Neuronal stem cell (in vitro differentiated cells): ENCODE data around the gene SNRNP48.

Source experiments
- DNase-seq: peaks from one replicate; pipeline ENCODE4 v3.0.0-alpha.2; 2013; ENCODE audit warnings: low spot score
- H2AFZ ChIP-seq: one replicate; pipeline ENCODE4 v1.6.1; 2013; ENCODE audit warnings: mild to moderate bottlenecking, low read length, inconsistent platforms
- H2AK5ac ChIP-seq: 2 replicates; pipeline ENCODE4 v1.6.1; 2013; ENCODE audit warnings: low read depth, mild to moderate bottlenecking, inconsistent platforms, low read length, moderate library complexity, mixed read lengths
- H2BK120ac ChIP-seq: 2 replicates; pipeline ENCODE4 v1.6.1; 2013; ENCODE audit warnings: low read depth, mild to moderate bottlenecking, inconsistent platforms, low read length, moderate library complexity, mixed read lengths
- H2BK12ac ChIP-seq: one replicate; pipeline ENCODE4 v1.6.1; 2013; ENCODE audit warnings: low read length, inconsistent platforms
- H2BK15ac ChIP-seq: 2 replicates; pipeline ENCODE4 v1.6.1; 2013; ENCODE audit warnings: mild to moderate bottlenecking, low read length, inconsistent platforms, mixed read lengths
- H2BK5ac ChIP-seq: one replicate; pipeline ENCODE4 v1.6.1; 2013; ENCODE audit warnings: inconsistent platforms, mild to moderate bottlenecking, low read length, moderate library complexity
- H3K14ac ChIP-seq: one replicate; pipeline ENCODE4 v1.6.1; 2013; ENCODE audit warnings: low read length, inconsistent platforms
- H3K18ac ChIP-seq: 2 replicates; pipeline ENCODE4 v1.6.1; 2013; ENCODE audit warnings: low read length, inconsistent platforms
- H3K23ac ChIP-seq: 2 replicates; pipeline ENCODE4 v1.6.1; 2013; ENCODE audit warnings: low read depth, mild to moderate bottlenecking, mixed read lengths, low read length, inconsistent platforms; ENCODE audit not compliant: poor library complexity
- H3K27ac ChIP-seq: replicated peaks from 3 replicates; pipeline ENCODE4 v1.5.1; 2013; ENCODE audit warnings: low read length, inconsistent platforms
- H3K27me3 ChIP-seq, 3 experiments: 2 replicates each; pipeline ENCODE4 v1.6.1; 2013; ENCODE audit warnings: low read length in 3 of 3, mild to moderate bottlenecking in 2 of 3, inconsistent platforms in 1 of 3, low read depth in 1 of 3, mixed read lengths in 1 of 3, moderate library complexity in 1 of 3; ENCODE audit not compliant: control insufficient read depth in 3 of 3, insufficient read depth in 3 of 3
- H3K36me3 ChIP-seq, 2 donors: replicated peaks in 1 of 2; 2 replicates each; pipeline ENCODE4 v1.6.1; 2013; ENCODE audit warnings: low read length in 2 of 2; ENCODE audit not compliant: control insufficient read depth in 2 of 2, insufficient read depth in 2 of 2
- H3K4ac ChIP-seq: 2 replicates; pipeline ENCODE4 v1.6.1; 2013; ENCODE audit warnings: inconsistent platforms, mild to moderate bottlenecking, low read length, moderate library complexity
- H3K4me1 ChIP-seq, 2 donors: 1 replicate in 1 of 2; 2 replicates in 1 of 2; pipeline ENCODE4 v1.6.1; 2013; ENCODE audit warnings: low read length in 2 of 2, low read depth in 1 of 2; ENCODE audit not compliant: control insufficient read depth in 2 of 2, insufficient read depth in 1 of 2
- H3K4me2 ChIP-seq: one replicate; pipeline ENCODE4 v1.6.1; 2013; ENCODE audit warnings: mild to moderate bottlenecking, low read length, inconsistent platforms; ENCODE audit not compliant: insufficient read depth, poor library complexity, severe bottlenecking
- H3K4me3 ChIP-seq, 2 donors: 2 replicates each; pipeline ENCODE4 v1.5.1; 2013; ENCODE audit warnings: low read length in 2 of 2, mild to moderate bottlenecking in 2 of 2, inconsistent platforms in 1 of 2, moderate library complexity in 1 of 2
- H3K79me1 ChIP-seq: one replicate; pipeline ENCODE4 v1.6.1; 2013; ENCODE audit warnings: low read depth, mild to moderate bottlenecking, inconsistent platforms, low read length, moderate library complexity
- H3K9ac ChIP-seq: one replicate; pipeline ENCODE4 v1.6.1; 2013; ENCODE audit warnings: mild to moderate bottlenecking, low read depth, low read length, inconsistent platforms; ENCODE audit not compliant: poor library complexity
- H3K9me3 ChIP-seq, 2 donors: replicated peaks in 1 of 2; 2 replicates each; pipeline versions ENCODE3 to v1.6.1; 2013; ENCODE audit warnings: low read length in 2 of 2, mild to moderate bottlenecking in 2 of 2, inconsistent platforms in 1 of 2, low read depth in 1 of 2, mixed read lengths in 1 of 2, moderate library complexity in 1 of 2; ENCODE audit not compliant: control insufficient read depth in 2 of 2, insufficient read depth in 1 of 2
- H4K8ac ChIP-seq: one replicate; pipeline ENCODE4 v1.6.1; 2013; ENCODE audit warnings: low read depth, mild to moderate bottlenecking, inconsistent platforms, low read length, moderate library complexity
- H4K91ac ChIP-seq: one replicate; pipeline ENCODE4 v1.6.1; 2013; ENCODE audit warnings: low read length, low read depth, mild to moderate bottlenecking, inconsistent platforms; ENCODE audit not compliant: poor library complexity
- WGBS, 2 donors: extraction: QIAGEN DNeasy Blood & Tissue Kit; methylation state at CpG; one replicate each; pipeline ENCODE4 v1.1.7; 2013; ENCODE audit warnings: missing lambda C conversion rate in 2 of 2, mixed read lengths in 1 of 2; ENCODE audit not compliant: insufficient read length in 2 of 2, insufficient replicate concordance in 1 of 2; ENCODE audit errors: extremely low coverage in 2 of 2; 5-methylcytosine and 5-hydroxymethylcytosine counted together

Gene SNRNP48

DNA sequence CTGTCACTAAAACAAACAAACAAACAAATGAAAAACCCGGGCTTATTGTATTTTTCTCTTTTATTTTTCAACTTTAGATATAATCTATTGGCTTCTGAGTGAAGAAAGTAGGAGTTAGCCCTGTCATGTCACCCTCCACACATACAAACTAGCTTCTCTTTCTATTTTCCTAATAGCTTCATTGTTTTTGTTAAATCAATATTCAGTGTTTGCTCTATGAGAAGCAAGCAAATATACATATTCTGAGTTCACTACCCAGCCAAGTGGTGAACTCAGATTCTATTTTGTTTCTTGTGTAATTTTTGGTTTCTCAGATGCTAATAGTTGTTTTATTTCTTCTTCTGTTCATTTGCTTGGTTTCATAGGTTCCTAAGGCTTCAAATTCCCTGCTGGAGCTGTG, 66.4 kb downstream of the SNRNP48 start:
- H4K91ac ChIP-seq: no peak overlapping the region
- H3K9me3 ChIP-seq: no peaks in the 10 kb centered on the region
- H2AK5ac ChIP-seq: no peak overlapping the region
- H4K8ac ChIP-seq: no peak overlapping the region
- H3K4me2 ChIP-seq: no peak overlapping the region
- H2BK5ac ChIP-seq: no peak overlapping the region
- H3K36me3 ChIP-seq: no peaks in the 10 kb centered on the region
- H3K14ac ChIP-seq: no peak overlapping the region
- no peak overlapping the region for H2BK120ac ChIP-seq
- no peaks in the 10 kb centered on the region for H3K4me1 ChIP-seq
- no CpG with 5 or more reads among the region's 1 CpG for WGBS, 2 donors
- H2BK12ac ChIP-seq: no peak overlapping the region
- no peaks in the 10 kb centered on the region for H3K79me1 ChIP-seq
- H3K4ac ChIP-seq: no peak overlapping the region
- peaks cover 0 to 15% (median 0%) of the 10 kb centered on the region in 3 experiments for H3K27me3 ChIP-seq
- no peak overlapping the region for H3K23ac ChIP-seq
- H2AFZ ChIP-seq: no peak overlapping the region
- DNase-seq: no peak
- no peak overlapping the region for H3K9ac ChIP-seq
- H2BK15ac ChIP-seq: no peak overlapping the region
- H3K18ac ChIP-seq: no peak overlapping the region
- H3K27ac ChIP-seq: no peak overlapping the region
- no peak overlapping the region for H3K4me3 ChIP-seq

DNA sequence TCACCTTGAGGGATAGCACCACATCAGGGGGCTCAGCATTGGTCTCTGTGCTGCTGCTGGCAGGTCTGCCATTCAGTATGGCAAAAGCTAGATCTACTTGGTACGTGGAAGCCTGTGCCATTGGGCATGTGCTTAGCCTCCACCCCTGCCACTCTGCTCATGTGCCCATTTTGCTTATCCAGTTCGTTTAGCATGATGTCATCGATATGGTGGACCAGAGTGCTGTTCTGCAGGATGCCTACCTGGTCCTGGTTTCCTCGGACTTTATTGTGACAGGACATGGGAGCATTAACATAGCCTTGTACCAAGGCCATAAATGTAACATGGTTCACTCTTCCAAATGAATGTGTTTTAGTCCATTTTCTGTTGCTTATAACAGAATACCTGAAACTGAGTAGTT, 68.5 kb downstream of the SNRNP48 start:
- Histone ChIP-seq H2AK5ac (no peak overlapping the region), H2BK120ac (no peak overlapping the region), H3K4ac (no peak overlapping the region), H3K9ac (no peak overlapping the region), H4K91ac (no peak overlapping the region), H2AFZ (no peak overlapping the region), H2BK12ac (no peak overlapping the region), H3K23ac (no peak overlapping the region), H2BK5ac (no peak overlapping the region), H4K8ac (no peak overlapping the region), H3K18ac (no peak overlapping the region), H3K36me3 (no peaks in the 10 kb centered on the region), H3K4me3 (no peak overlapping the region), H3K4me1 (no peaks in the 10 kb centered on the region), H3K27me3 (peaks cover 0 to 15% (median 0%) of the 10 kb centered on the region in 3 experiments), H3K14ac (no peak overlapping the region), H3K4me2 (no peak overlapping the region), H3K27ac (no peak overlapping the region), H2BK15ac (no peak overlapping the region), H3K9me3 (no peaks in the 10 kb centered on the region), H3K79me1 (no peaks in the 10 kb centered on the region)
- DNase-seq: no peak
- WGBS, 2 donors: no CpG with 5 or more reads among the region's 4 CpGs

DNA sequence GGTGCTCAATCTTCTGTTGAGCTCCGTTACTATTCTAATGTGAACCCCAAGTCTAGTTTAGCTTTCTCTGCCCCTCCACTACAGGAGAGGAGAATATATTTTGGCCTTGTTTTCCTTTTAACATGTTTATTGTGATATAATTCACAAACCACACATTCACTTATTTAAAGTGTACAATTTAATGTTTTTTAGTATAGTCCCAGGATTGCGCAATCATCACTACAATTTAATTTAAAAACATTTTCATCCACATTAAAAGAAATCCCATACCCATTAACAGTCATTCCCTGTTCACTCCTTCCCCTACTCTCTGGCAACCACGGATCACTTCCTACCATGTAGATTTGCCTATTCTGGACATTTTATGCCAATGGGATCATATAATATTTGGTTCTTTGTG, 71.4 kb downstream of the SNRNP48 start:
- peaks cover 0 to 14% (median 0%) of the 10 kb centered on the region in 3 experiments for H3K27me3 ChIP-seq
- no peak overlapping the region for H2BK5ac ChIP-seq
- H3K9ac ChIP-seq: no peak overlapping the region
- H4K91ac ChIP-seq: no peak overlapping the region
- WGBS, 2 donors: no CpG with 5 or more reads among the region's 3 CpGs
- H2BK120ac ChIP-seq: no peak overlapping the region
- no peak overlapping the region for H3K14ac ChIP-seq
- no peak overlapping the region for H3K23ac ChIP-seq
- no peaks in the 10 kb centered on the region for H3K9me3 ChIP-seq
- H3K4ac ChIP-seq: no peak overlapping the region
- no peak overlapping the region for H3K4me2 ChIP-seq
- no peak overlapping the region for H2BK15ac ChIP-seq
- no peaks in the 10 kb centered on the region for H3K36me3 ChIP-seq
- H3K4me3 ChIP-seq: no peak overlapping the region
- H2AFZ ChIP-seq: no peak overlapping the region
- DNase-seq: no peak
- H2BK12ac ChIP-seq: no peak overlapping the region
- H3K18ac ChIP-seq: no peak overlapping the region
- no peak overlapping the region for H4K8ac ChIP-seq
- H2AK5ac ChIP-seq: no peak overlapping the region
- no peaks in the 10 kb centered on the region for H3K4me1 ChIP-seq
- H3K79me1 ChIP-seq: no peaks in the 10 kb centered on the region
- H3K27ac ChIP-seq: no peak overlapping the region
